Stimulated activated CD4-positive, alpha-beta T cell treated with anti-CD3 and anti-CD28 coated beads, TNF-alpha, amount 100 ng/mL, for 4 hours (primary cell): ENCODE data around the gene ATP6V0E1.
"Not testable (repeated sequence)": the region's sequence is repeated elsewhere in the genome, so short reads cannot be mapped to it uniquely, and the experiment has no call there.

ENCODE experiments used
- DNase-seq, 3 experiments: peaks; one replicate each; pipeline ENCODE4 v3.0.0-alpha.2; 2020; ENCODE audit warnings: low read depth in 3 of 3

Gene ATP6V0E1

GRCh38 chr5:173039188-173039587, 55.6 kb downstream of the ATP6V0E1 start:
- no peak for DNase-seq

GRCh38 chr5:173039964-173040363, 56.4 kb downstream of the ATP6V0E1 start:
- no peak for DNase-seq

DNA sequence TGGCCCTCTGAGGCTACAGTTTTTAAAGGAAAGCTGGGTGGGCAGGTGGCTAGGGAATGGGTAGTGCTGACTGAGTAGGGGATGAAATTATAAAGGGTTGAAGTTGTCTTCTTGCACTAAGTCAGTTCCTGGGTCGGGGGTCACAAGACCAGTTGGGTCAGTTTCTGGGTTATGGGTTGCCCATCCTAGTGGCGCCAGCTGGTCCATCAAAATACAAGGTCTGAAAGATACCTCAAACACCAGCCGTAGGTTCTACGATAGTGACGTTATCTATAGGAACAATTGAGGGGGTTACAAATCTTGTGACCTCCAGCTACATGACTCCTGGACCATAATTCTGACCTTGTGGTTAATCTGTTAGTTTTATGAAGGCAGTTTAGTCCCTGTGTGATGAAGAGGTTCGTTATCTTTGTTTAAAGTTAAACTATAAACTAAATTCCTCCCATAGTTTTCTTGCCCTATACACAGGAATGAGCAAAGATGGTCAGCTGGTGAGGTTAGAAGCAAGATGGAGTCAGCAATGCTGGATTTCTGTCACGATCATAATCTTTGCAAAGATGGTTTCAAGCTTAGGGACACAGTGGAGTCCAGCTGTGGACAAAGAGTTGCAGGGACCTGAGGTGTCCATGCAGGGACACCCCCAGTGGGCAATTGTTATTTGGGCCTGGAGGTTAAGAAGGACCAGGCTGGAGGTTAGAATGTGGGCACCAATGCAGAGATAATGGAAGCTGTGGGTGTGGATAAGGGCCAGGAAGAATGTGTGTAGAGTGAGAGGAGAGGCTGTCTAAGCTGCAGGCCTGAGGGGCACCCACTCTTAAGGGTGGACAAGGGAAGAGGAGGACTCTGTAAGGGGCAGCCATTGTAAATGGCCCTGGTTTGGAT, 58.6 kb downstream of the ATP6V0E1 start:
- no peak for DNase-seq

GRCh38 chr5:173042763-173043107, 59.2 kb downstream of the ATP6V0E1 start:
- DNase-seq, result no peak

DNA sequence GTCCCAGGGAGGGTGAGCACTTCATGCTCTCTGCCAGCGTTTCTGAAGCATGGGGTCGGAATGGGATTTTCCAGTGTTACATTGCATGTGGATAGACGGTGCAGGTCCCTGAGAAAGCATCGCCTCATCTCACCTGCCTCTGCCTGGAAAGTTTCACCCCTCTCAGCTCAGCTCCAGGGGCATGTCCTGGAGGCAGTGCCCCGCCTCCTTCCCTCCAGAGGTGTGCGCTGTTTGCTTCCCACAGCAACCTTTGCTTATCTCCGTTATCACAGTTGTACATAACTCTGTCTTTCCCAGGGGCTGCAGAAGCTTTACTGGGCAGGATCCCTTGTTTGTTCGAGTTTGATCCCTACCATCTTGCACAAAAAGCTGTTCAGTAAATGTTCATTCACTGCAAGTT, 61.9 kb downstream of the ATP6V0E1 start:
- no peak for DNase-seq

- DNase-seq, result not testable (repeated sequence)
Measured at GRCh38 chr5:173047096-173047837, 63.7 kb downstream of the ATP6V0E1 start.

DNA sequence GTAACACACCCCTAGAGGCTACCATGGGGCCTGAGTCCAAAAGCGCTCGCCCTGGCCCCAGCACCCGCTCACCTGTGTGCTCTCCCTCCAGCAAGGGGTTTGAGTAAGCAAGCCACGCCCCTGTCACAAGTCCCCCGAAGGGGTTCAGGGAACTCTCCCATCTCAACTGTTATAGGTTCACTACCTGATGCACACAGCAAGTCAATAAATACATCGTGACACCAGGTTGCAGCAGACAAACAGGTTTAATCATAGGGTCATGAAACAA, 64.2 kb downstream of the ATP6V0E1 start:
- no peak for DNase-seq

DNA sequence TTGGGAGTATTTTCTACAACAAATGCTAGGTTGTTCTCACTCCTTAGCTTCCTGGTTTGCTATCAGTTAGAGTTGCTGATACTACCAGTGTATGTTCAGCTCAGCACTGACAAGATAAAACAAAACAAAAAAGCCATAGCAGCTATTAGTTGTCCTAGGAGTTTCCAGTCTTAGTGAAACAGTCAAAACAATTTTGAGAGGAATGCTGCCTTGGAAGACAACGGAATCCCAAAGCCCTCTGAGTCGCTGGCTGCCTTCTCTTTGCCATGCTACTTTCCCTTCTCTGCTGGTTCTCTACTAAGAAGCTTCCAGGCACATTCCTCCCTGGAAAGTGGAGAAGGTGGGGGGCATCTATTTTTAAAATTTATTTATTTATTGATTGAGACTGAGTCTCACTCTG, 67.2 kb downstream of the ATP6V0E1 start:
- DNase-seq, result no peak

DNA sequence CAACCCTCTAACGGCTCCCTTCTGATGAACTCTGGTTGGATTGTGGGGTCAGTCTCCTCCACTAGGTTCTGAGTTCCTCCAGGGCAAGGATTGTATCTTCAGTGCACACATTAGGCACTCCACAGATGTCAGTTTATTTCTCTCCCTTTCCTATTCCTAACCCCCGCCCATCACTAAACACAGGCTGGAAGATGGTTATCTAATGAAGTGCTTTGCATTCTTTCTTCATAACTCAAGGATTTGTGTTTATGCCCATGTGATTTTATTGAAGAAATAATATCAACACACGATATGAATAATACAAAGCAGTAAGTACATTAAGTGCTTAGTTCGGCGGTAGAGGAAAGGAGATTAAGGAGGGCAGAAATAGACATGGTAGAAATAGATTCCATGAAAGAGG, 68.2 kb downstream of the ATP6V0E1 start:
- DNase-seq, result no peak

GRCh38 chr5:173053041-173053440, 69.5 kb downstream of the ATP6V0E1 start:
- DNase-seq, result no peak

DNA sequence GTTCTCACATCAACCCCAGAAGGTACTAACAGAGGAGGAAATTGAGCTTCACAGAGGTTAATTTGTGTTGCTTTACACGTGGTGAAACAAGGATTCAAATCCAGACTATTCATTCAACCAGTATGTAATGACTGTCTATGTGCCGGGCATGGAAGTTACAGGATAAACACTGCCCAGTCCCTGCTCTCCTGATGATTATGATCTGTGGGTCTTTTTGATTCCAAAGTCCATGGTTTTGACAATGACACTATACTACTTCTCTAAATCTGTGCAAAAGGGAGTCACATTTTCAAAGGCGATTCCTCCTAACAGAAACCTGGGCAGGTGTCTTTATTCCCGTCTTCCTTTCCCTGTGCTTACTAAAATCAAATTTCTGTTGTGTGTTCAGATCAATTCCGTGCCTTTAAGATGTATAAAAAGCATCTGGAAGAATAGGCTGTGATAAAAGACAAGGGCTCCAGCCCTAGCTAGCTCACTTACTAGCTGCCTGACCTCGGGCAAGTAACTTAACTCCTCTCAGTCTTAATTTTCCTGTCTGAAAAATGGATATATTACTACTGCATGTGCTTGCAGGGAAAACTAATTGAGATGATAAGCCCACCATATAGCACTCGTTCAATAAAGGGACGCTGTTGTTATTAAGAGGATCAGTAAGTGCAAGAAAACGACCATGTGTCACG, 71.6 kb downstream of the ATP6V0E1 start:
- no peak for DNase-seq

GRCh38 chr5:173055722-173055982, 72.1 kb downstream of the ATP6V0E1 start:
- no peak for DNase-seq

DNA sequence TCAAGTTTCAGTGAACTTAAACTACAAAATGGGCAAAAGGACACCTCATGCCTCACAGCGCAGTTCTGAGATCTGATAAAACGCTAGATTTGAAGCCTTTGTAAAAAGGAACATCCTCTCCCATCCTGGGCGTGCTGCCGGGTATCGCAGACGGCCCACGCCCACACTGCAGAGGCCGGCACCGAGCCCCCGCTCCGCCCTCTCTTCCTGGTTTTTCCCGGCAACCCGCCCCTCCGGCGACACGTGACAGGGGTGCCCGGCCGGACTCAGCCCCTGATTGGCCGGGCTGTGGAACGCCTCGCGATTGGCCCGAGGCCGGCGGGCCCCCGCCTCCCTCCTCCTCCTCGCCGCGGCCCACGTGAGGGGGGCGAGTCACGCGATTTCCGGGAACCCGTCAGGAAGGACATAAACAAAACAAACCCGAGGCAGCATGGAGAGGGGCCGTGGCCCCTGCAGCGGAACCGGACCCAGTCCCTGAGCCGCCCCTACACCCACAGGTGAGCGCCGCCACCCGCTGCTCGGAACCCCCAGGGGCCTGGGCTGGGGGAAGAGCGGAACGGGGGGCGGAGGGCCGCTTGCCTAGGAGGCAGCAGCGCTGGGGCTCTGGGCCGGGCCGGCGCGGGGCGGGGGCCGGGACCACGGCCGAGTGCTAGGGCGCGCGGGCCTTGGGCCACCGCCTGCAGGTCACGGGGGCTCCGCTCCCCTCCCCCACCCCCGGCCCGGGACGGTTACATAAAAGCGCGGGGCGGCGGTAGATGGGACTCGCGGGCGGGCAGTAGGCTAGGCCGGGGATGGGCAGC, 72.6 kb downstream of the ATP6V0E1 start, which contains the start of gene CREBRF:
Gene CREBRF (plus strand): TSS at position 370 of the 800 bp plus-strand sequence. CDS start 24,424 bp downstream, outside the sequence.
- peak; percentile 91 to 98 (median 97) for DNase-seq

GRCh38 chr5:173056783-173057061, 73.2 kb downstream of the ATP6V0E1 start:
- DNase-seq, result peak in 2 of 3 experiments; percentile 70 to 79

- DNase-seq, result peak; percentile 96 to 99 (median 98)
Measured at GRCh38 chr5:173057062-173057924, 73.7 kb downstream of the ATP6V0E1 start.

DNA sequence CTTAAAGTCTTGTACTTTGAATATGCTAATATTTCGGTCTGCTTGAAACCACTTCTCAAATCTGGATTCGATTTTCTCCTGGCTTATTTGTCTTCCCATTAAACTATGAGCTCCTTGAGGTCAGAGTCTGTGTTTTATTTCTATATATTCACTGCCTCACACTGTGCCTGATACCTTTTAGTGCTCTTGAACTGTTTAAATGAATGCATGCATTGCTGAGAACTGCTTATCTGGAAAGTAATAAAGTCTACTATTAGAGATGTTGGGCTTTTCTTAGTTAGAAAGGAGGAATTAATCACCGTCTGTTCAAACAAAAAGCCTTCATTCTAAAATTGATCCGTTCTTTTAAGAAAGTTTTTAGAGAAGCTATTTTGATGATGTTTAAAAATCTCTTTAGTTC, 78.6 kb downstream of the ATP6V0E1 start:
- DNase-seq, result no peak

DNA sequence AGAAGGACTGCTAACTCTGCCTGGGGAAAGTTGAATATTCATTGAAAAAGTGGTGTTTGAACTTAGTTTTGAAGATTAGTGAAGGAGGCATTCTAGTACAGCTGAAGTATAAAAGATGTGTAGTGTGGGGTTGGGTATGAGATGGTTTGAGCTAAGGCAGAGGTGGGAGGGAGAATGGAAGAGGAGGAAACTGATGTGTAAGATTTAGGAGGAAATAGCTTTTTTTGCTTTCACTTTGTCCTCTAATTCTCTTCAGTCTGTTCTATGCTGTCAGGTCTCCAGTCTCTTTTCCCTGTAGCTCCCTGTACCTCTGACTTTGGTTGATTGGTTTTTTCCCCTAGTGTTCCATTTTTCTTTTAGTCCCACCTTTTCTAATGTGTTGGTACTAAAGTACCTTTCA, 81.6 kb downstream of the ATP6V0E1 start:
- no peak for DNase-seq

DNA sequence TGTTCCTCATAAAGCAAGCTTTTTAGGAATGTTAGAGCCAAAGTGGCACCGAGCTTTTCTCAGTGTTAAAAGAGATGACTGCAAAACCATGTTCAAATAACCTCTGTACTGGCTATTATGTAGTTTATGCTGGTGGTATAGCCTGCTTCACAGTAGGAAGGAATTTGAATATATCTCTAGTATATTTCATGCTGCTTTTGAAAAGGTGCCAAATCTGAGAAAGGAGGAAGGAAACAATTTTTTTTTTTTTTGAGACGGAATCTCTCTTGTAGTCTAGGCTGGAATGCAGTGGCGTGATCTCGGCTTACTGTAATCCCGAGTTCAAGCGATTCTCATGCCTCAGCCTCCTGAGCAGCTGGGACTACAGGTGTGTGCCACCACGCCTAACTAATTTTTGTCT, 86.1 kb downstream of the ATP6V0E1 start:
- DNase-seq, result no peak

DNA sequence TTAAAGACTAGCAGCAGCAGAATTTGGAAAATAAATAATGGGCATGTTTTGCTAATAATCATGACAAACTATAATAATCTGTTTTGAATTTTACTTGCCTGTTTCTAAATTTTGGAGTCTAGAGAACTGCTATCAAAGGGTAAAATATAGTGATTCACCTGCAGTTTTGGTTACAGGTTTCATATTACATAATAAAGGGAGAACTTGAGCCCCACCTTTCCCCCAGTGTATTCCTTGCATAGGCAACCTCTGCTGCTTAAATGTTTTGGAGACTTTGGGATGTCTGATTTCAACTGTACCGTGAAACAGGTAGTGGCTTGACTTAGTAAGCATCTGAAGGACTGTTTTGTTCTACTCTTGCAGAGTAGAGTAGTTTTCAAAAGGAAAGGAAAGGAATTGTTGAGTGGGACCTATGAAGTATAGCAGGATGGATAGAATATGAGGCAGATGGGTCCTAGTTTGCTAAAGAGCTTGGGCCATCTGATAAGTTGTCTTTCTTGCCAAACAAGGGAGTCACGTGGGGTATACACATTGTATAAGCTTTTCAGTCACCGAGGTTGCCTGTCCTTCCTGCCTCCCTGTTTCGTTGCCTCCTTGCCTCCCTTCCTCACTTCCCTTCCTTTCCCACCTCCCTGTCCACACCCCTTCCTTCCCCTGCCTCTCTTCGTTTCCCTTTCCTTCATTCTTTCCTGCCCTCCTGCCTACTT, 91.7 kb downstream of the ATP6V0E1 start:
- DNase-seq, result no peak

- DNase-seq, result no peak
Measured at GRCh38 chr5:173075970-173076369, 92.4 kb downstream of the ATP6V0E1 start.

DNA sequence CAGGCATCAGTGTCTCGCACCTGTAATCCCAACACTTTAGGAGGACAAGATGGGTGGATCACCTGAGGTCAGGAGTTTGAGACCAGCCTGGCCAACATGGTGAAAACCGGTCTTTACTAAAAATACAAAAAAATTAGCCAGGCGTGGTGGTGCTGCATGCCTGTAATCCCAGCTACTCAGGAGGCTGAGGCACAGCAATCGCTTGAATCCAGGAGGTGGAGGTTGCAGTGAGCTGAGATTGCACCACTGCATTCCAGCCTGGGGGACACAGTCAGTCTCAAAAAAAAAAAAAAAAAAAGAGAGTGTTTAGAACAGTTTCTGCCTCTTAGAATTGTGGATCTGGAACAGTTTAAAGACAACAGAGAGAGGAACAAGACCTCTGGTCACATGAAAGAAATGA, 92.9 kb downstream of the ATP6V0E1 start:
- not testable (repeated sequence) for DNase-seq
